Sigmoid colon (tissue), 3 donors: ENCODE results near the gene MPZ.
"Not testable (repeated sequence)": the region's sequence is repeated elsewhere in the genome, so short reads cannot be mapped to it uniquely, and the experiment has no call there.

ENCODE experiments used
- POLR2A ChIP-seq, 2 donors: fragments of 450-650 bp; IDR thresholded peaks; one replicate each; pipeline ENCODE4 v1.6.1; 2016; ENCODE audit warnings: antibody characterized with exemption in 2 of 2, mild to moderate bottlenecking in 2 of 2, moderate library complexity in 2 of 2
- TF ChIP-seq, protein P1 (sequence below), 4 experiments: fragments of 450-650 bp in 3 of 4; fragments of 200-600 bp in 1 of 4; IDR thresholded peaks; one replicate each; pipeline ENCODE4 v1.5.1; 2016 to 2019; ENCODE audit warnings: antibody characterized with exemption in 4 of 4, mild to moderate bottlenecking in 3 of 4, moderate library complexity in 2 of 4

DNA sequence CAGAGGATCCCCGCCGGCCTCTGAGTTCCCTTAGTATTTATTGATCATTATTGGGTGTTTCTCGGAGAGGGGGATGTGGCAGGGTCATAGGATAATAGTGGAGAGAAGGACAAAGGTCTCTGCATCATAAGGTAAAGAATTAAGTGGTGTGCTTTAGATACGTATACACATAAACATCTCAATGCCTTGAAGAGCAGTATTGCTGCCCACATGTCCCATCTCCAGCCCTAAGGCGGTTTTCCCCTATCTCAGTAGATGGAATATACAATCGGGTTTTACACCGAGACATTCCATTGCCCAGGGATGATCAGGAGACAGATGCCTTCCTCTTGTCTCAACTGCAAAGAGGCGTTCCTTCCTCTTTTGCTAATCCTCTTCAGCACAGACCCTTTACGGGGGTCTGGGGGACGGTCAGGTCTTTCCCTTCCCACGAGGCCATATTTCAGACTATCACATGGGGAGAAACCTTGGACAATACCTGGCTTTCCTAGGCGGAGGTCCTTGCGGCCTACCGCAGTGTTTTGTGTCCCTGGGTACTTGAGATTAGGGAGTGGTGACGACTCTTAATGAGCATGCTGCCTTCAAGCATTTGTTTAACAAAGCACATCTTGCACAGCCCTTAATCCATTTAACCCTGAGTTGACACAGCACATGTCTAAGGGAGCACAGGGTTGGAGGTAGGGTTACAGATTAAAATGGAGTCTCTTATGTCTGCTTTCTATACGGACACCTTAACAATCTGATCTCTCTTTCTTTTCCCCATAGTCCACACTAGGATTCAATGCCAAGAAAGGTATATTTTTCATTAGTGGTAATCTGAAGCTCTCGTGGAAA, 6.3 kb upstream of the MPZ start:
- TF ChIP-seq POLR2A (IDR thresholded peaks at IDR 0.05) = not testable (repeated sequence)
- TF ChIP-seq, protein P1, sequence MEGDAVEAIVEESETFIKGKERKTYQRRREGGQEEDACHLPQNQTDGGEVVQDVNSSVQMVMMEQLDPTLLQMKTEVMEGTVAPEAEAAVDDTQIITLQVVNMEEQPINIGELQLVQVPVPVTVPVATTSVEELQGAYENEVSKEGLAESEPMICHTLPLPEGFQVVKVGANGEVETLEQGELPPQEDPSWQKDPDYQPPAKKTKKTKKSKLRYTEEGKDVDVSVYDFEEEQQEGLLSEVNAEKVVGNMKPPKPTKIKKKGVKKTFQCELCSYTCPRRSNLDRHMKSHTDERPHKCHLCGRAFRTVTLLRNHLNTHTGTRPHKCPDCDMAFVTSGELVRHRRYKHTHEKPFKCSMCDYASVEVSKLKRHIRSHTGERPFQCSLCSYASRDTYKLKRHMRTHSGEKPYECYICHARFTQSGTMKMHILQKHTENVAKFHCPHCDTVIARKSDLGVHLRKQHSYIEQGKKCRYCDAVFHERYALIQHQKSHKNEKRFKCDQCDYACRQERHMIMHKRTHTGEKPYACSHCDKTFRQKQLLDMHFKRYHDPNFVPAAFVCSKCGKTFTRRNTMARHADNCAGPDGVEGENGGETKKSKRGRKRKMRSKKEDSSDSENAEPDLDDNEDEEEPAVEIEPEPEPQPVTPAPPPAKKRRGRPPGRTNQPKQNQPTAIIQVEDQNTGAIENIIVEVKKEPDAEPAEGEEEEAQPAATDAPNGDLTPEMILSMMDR (IDR thresholded peaks at IDR 0.05) = not testable (repeated sequence)
